Liver (tissue), 9 donors: ENCODE data around the gene GOLGA5. TPM values are rescaled to one million over a fixed set of nuclear protein-coding genes. Genes with fewer than 3 reads are reported as not detected.

Source experiments
- DNase-seq: peaks from one replicate; pipeline ENCODE4 v3.0.0-alpha.2; 2017; ENCODE audit warnings: low spot score
- H3K27ac ChIP-seq, 2 donors: one replicate each; pipeline ENCODE4 v1.7.0; 2013; ENCODE audit warnings: inconsistent platforms in 2 of 2, low read length in 2 of 2, control low read depth in 1 of 2, low read depth in 1 of 2, mild to moderate bottlenecking in 1 of 2
- H3K27me3 ChIP-seq, 4 donors: one replicate each; pipeline versions ENCODE4 v1.6.1 to v1.7.0; 2013; ENCODE audit warnings: low read length in 3 of 4, inconsistent platforms in 1 of 4, mild to moderate bottlenecking in 1 of 4, moderate library complexity in 1 of 4; ENCODE audit not compliant: control insufficient read depth in 4 of 4, insufficient read depth in 4 of 4
- H3K36me3 ChIP-seq, 4 donors: one replicate each; pipeline versions ENCODE4 v1.6.1 to v1.7.0; 2013; ENCODE audit warnings: low read length in 3 of 4, mild to moderate bottlenecking in 3 of 4, low read depth in 1 of 4, moderate library complexity in 1 of 4; ENCODE audit not compliant: control insufficient read depth in 4 of 4, insufficient read depth in 3 of 4
- H3K4me1 ChIP-seq, 4 donors: one replicate each; pipeline versions ENCODE4 v1.6.1 to v1.7.0; 2013; ENCODE audit warnings: low read length in 3 of 4, mild to moderate bottlenecking in 3 of 4, moderate library complexity in 1 of 4; ENCODE audit not compliant: control insufficient read depth in 4 of 4, insufficient read depth in 4 of 4
- H3K4me3 ChIP-seq, 3 donors: one replicate each; pipeline versions ENCODE4 v1.6.1 to v1.7.0; 2013; ENCODE audit warnings: low read length in 3 of 3, control low read depth in 1 of 3, low read depth in 1 of 3, mild to moderate bottlenecking in 1 of 3
- H3K9ac ChIP-seq, 2 donors: one replicate each; pipeline ENCODE4 v1.7.0; 2013; ENCODE audit warnings: low read length in 2 of 2, mild to moderate bottlenecking in 2 of 2, moderate library complexity in 2 of 2, control low read depth in 1 of 2, low read depth in 1 of 2
- H3K9me3 ChIP-seq, 4 donors: one replicate each; pipeline versions ENCODE4 v1.6.1 to v1.7.0; 2013; ENCODE audit warnings: low read length in 3 of 4; ENCODE audit not compliant: control insufficient read depth in 4 of 4
- EGR1 ChIP-seq, 2 donors: IDR thresholded peaks; 2 replicates each; pipeline ENCODE4 v1.6.1; 2016 to 2018; ENCODE audit warnings: antibody characterized with exemption in 2 of 2, low read depth in 2 of 2
- FOXA1 ChIP-seq: IDR thresholded peaks from 2 replicates; pipeline ENCODE4 v1.6.1; 2016; ENCODE audit warnings: antibody characterized with exemption
- FOXA2 ChIP-seq: IDR thresholded peaks from 2 replicates; pipeline ENCODE4 v1.6.1; 2016; ENCODE audit warnings: antibody characterized with exemption
- GABPA ChIP-seq, 2 donors: IDR thresholded peaks in 1 of 2; conservative IDR thresholded peaks in 1 of 2; 2 replicates each; pipeline ENCODE4 v1.6.1; 2016; ENCODE audit warnings: antibody characterized with exemption in 2 of 2, mild to moderate bottlenecking in 1 of 2, moderate library complexity in 1 of 2
- HNF4A ChIP-seq, 2 donors: conservative IDR thresholded peaks; 2 replicates each; pipeline ENCODE4 v1.6.1; 2016; ENCODE audit warnings: antibody characterized with exemption in 2 of 2, mild to moderate bottlenecking in 2 of 2
- HNF4G ChIP-seq: IDR thresholded peaks from 2 replicates; pipeline ENCODE4 v1.6.1; 2016; ENCODE audit warnings: antibody characterized with exemption
- JUND ChIP-seq, 2 donors: IDR thresholded peaks; 2 replicates each; pipeline ENCODE4 v1.6.1; 2016; ENCODE audit warnings: antibody characterized with exemption in 2 of 2
- NR2F2 ChIP-seq: IDR thresholded peaks from 2 replicates; pipeline ENCODE4 v1.6.1; 2016; ENCODE audit warnings: antibody characterized with exemption
- RAD21 ChIP-seq, 2 donors: IDR thresholded peaks; 2 replicates each; pipeline ENCODE4 v1.6.1; 2016; ENCODE audit warnings: antibody characterized with exemption in 2 of 2, mild to moderate bottlenecking in 2 of 2
- RXRA ChIP-seq, 2 donors: IDR thresholded peaks; 2 replicates each; pipeline ENCODE4 v1.6.1; 2017 to 2018; ENCODE audit warnings: antibody characterized with exemption in 2 of 2, mild to moderate bottlenecking in 1 of 2
- SP1 ChIP-seq: IDR thresholded peaks from 2 replicates; pipeline ENCODE4 v1.6.1; 2018; ENCODE audit warnings: antibody characterized with exemption, mild to moderate bottlenecking
- TAF1 ChIP-seq: conservative IDR thresholded peaks from 2 replicates; pipeline ENCODE4 v1.6.1; 2016; ENCODE audit warnings: antibody characterized with exemption, mild to moderate bottlenecking
- YY1 ChIP-seq: IDR thresholded peaks from 2 replicates; pipeline ENCODE4 v1.6.1; 2016; ENCODE audit warnings: antibody characterized with exemption, mild to moderate bottlenecking
- WGBS: extraction: QIAGEN DNeasy Blood & Tissue Kit; methylation state at CpG from one replicate; pipeline ENCODE4 v1.1.7; 2013; 5-methylcytosine and 5-hydroxymethylcytosine counted together
- polyA plus RNA-seq, 2 donors: library from polyadenylated mRNA; stranded (reverse) in 1 of 2; unstranded in 1 of 2; fragments of 200-250 nt in 1 of 2; fragments of >200 nt in 1 of 2; fragmentation: Nextera tagmentation in 1 of 2; extraction: Ambion mirVana in 1 of 2; gene quantifications; one replicate each; pipeline versions ENCODE4 v1.2.1 to v1.2.3, GENCODE V29; 2013 to 2015
- total RNA-seq, 2 donors: library from RNA; depleted of rRNA; stranded (reverse); fragments of >200 nt; gene quantifications; one replicate each; pipeline ENCODE4 v1.2.3, GENCODE V29; 2014
- TF ChIP-seq, protein P1 (sequence below): fragments of 150-350 bp; IDR thresholded peaks from 2 replicates; pipeline ENCODE4 v1.5.1; 2017; ENCODE audit warnings: improper control_type of control experiment, low read depth, low read length; ENCODE audit not compliant: missing input control
- TF ChIP-seq, protein P2 (sequence below): IDR thresholded peaks from 2 replicates; pipeline ENCODE4 v1.6.1; 2016; ENCODE audit warnings: antibody characterized with exemption
- TF ChIP-seq, protein P3 (sequence below): IDR thresholded peaks from 2 replicates; pipeline ENCODE4 v1.6.1; 2016; ENCODE audit warnings: antibody characterized with exemption
- TF ChIP-seq, protein P4 (sequence below): IDR thresholded peaks from 2 replicates; pipeline ENCODE4 v1.6.1; 2016; ENCODE audit warnings: antibody characterized with exemption
- TF ChIP-seq, protein P5 (sequence below): IDR thresholded peaks from 2 replicates; pipeline ENCODE4 v1.6.1; 2016; ENCODE audit warnings: antibody characterized with exemption, mild to moderate bottlenecking
- donor health status: healthy.
- donor health status: healthy.
- donor health status: healthy.
- donor health status: healthy.
- donor health status: healthy.

Gene GOLGA5
- total and polyA plus RNA-seq, 4 donors, result 19.2 to 39.9 (median 28.2) TPM

DNA sequence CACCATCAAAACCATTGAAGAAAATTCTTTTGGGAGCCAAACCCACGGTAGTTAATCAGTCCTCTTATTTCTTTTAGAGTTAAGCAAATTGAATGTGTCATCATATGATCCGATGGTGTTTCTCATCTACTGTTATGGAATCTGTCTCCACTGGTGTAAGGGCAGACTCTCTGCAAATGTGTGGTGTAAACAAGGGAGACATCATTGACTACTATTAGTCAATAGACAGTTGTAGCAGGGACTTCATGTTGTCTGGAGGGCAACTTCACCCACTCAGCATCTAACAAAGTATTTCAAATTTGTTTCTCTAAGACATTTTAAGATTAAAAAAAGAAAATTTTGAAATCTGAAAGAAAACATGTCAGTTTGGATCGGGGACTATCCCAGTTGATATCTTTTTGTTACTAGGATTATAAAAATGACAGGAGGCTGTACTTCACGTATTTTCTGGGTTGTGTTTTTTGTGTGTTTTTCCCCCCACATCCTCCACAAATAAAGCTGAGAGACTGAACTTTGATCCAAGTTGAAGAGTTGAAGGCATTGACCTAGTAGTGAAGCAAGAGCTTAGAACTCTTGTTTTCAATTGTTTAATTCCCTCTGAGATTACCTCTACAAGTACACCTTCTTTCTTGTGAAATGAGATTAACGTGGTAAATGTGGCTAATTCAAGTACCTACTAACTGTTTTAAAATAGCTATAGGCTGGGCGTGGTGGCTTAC, 4.0 kb downstream of the GOLGA5 start:
- WGBS, result 35% methylated on average over 6 of the region's 6 CpGs
- Histone ChIP-seq H3K27me3 (no peaks in the 10 kb centered on the region), H3K9ac (peak overlapping the region in 1 of 2 donors; percentile 63), H3K4me1 (peaks cover 12 to 57% (median 51%) of the 10 kb centered on the region in 4 donors), H3K9me3 (no peaks in the 10 kb centered on the region), H3K36me3 (peaks cover 0 to 8% (median 4%) of the 10 kb centered on the region in 4 donors), H3K27ac (peak overlapping the region; percentile 48 to 76), H3K4me3 (no peak overlapping the region)
- TF ChIP-seq YY1 (no peak), HNF4G (peak; percentile 81), GABPA (IDR thresholded peaks at IDR 0.05 in 1 of 2, conservative IDR thresholded peaks at IDR 0.05 in 1 of 2) (no peak), RAD21 (IDR thresholded peaks at IDR 0.05) (peak in 1 of 2 donors; percentile 14), FOXA2 (no peak), EGR1 (IDR thresholded peaks at IDR 0.05; ENCODE audit: low read depth in 2 of 2) (no peak), FOXA1 (no peak), NR2F2 (no peak), HNF4A (conservative IDR thresholded peaks at IDR 0.05) (peak; percentile 90 to 93), JUND (IDR thresholded peaks at IDR 0.05) (no peak), RXRA (IDR thresholded peaks at IDR 0.05) (peak; percentile 79 to 91), SP1 (peak; percentile 83), TAF1 (no peak)
- TF ChIP-seq, protein P1, sequence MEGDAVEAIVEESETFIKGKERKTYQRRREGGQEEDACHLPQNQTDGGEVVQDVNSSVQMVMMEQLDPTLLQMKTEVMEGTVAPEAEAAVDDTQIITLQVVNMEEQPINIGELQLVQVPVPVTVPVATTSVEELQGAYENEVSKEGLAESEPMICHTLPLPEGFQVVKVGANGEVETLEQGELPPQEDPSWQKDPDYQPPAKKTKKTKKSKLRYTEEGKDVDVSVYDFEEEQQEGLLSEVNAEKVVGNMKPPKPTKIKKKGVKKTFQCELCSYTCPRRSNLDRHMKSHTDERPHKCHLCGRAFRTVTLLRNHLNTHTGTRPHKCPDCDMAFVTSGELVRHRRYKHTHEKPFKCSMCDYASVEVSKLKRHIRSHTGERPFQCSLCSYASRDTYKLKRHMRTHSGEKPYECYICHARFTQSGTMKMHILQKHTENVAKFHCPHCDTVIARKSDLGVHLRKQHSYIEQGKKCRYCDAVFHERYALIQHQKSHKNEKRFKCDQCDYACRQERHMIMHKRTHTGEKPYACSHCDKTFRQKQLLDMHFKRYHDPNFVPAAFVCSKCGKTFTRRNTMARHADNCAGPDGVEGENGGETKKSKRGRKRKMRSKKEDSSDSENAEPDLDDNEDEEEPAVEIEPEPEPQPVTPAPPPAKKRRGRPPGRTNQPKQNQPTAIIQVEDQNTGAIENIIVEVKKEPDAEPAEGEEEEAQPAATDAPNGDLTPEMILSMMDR, result no peak
- TF ChIP-seq, protein P2, sequence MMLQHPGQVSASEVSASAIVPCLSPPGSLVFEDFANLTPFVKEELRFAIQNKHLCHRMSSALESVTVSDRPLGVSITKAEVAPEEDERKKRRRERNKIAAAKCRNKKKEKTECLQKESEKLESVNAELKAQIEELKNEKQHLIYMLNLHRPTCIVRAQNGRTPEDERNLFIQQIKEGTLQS, result no peak
- TF ChIP-seq, protein P3, sequence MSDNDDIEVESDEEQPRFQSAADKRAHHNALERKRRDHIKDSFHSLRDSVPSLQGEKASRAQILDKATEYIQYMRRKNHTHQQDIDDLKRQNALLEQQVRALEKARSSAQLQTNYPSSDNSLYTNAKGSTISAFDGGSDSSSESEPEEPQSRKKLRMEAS, result peak; percentile 29
- TF ChIP-seq, protein P4, sequence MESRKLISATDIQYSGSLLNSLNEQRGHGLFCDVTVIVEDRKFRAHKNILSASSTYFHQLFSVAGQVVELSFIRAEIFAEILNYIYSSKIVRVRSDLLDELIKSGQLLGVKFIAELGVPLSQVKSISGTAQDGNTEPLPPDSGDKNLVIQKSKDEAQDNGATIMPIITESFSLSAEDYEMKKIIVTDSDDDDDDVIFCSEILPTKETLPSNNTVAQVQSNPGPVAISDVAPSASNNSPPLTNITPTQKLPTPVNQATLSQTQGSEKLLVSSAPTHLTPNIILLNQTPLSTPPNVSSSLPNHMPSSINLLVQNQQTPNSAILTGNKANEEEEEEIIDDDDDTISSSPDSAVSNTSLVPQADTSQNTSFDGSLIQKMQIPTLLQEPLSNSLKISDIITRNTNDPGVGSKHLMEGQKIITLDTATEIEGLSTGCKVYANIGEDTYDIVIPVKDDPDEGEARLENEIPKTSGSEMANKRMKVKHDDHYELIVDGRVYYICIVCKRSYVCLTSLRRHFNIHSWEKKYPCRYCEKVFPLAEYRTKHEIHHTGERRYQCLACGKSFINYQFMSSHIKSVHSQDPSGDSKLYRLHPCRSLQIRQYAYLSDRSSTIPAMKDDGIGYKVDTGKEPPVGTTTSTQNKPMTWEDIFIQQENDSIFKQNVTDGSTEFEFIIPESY, result no peak
- TF ChIP-seq, protein P5, sequence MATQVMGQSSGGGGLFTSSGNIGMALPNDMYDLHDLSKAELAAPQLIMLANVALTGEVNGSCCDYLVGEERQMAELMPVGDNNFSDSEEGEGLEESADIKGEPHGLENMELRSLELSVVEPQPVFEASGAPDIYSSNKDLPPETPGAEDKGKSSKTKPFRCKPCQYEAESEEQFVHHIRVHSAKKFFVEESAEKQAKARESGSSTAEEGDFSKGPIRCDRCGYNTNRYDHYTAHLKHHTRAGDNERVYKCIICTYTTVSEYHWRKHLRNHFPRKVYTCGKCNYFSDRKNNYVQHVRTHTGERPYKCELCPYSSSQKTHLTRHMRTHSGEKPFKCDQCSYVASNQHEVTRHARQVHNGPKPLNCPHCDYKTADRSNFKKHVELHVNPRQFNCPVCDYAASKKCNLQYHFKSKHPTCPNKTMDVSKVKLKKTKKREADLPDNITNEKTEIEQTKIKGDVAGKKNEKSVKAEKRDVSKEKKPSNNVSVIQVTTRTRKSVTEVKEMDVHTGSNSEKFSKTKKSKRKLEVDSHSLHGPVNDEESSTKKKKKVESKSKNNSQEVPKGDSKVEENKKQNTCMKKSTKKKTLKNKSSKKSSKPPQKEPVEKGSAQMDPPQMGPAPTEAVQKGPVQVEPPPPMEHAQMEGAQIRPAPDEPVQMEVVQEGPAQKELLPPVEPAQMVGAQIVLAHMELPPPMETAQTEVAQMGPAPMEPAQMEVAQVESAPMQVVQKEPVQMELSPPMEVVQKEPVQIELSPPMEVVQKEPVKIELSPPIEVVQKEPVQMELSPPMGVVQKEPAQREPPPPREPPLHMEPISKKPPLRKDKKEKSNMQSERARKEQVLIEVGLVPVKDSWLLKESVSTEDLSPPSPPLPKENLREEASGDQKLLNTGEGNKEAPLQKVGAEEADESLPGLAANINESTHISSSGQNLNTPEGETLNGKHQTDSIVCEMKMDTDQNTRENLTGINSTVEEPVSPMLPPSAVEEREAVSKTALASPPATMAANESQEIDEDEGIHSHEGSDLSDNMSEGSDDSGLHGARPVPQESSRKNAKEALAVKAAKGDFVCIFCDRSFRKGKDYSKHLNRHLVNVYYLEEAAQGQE, result no peak
- DNase-seq, result no peak
